HFF-Myc (cell line): Measurements from ENCODE around the gene FRS3.
"Not testable (repeated sequence)": the region's sequence is repeated elsewhere in the genome, so short reads cannot be mapped to it uniquely, and the experiment has no call there.

Experiments
- DNase-seq: peaks from one replicate; pipeline ENCODE4 v3.0.0-alpha.2; 2011; ENCODE audit warnings: low read depth; ENCODE audit errors: extremely low read depth
- H3K4me3 ChIP-seq: replicated peaks from 2 replicates; pipeline ENCODE4 v1.5.1; 2011; ENCODE audit warnings: low read depth, mild to moderate bottlenecking, control low read depth, low read length
- CTCF ChIP-seq: IDR thresholded peaks from 2 replicates; pipeline ENCODE4 v1.5.1; 2012; ENCODE audit warnings: mild to moderate bottlenecking, low read depth, low read length, control low read depth; ENCODE audit errors: missing control alignments

Gene FRS3

GRCh38 chr6:41769376-41769775 is 10.3 kb downstream of the FRS3 start:
- TF ChIP-seq CTCF: no peak
- H3K4me3 ChIP-seq: no peak overlapping the region
- DNase-seq: no peak

DNA sequence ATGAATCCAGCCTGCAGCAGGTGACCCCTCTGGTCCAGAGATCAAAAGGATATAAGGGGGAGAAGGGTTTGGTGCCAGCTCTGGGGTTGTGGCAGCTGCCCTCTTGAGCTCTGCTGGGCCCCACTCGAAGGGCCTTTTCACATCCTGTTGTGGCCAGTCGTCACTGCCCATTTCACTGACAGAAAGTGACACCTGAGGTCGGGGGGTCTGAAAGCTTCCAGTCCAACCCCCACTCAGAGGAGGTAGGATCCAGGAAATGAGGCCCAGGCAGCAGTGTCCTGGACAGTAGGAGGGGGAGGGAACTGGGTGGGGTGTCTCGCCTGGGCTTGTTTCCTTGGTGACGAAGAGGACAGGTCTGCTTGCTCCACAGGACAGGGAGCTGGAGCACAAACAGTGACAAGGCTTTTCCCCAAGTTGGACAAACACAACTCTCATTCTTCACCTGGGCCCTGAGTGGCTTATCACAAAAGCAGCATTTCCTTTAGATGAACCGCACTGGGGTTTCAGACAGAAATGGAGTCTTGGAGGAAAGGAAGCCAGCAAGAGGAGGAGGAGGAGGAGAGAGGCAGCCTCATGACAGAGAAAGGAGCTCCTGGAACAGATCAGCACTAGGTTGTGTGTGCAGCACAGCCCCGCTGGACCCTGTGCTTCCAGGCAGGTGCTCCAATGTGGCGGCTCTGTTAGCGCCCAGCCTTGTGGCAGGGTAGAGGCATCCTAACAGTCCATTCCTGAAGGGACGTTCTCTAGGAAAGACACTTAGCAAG is 11.0 kb downstream of the FRS3 start:
- DNase-seq: no peak
- H3K4me3 ChIP-seq: no peak overlapping the region
- TF ChIP-seq CTCF: no peak

- no peak for TF ChIP-seq CTCF
- no peak overlapping the region for H3K4me3 ChIP-seq
- peak; percentile 69 for DNase-seq
Observed at GRCh38 chr6:41767112-41767833, 12.4 kb downstream of the FRS3 start.

DNA sequence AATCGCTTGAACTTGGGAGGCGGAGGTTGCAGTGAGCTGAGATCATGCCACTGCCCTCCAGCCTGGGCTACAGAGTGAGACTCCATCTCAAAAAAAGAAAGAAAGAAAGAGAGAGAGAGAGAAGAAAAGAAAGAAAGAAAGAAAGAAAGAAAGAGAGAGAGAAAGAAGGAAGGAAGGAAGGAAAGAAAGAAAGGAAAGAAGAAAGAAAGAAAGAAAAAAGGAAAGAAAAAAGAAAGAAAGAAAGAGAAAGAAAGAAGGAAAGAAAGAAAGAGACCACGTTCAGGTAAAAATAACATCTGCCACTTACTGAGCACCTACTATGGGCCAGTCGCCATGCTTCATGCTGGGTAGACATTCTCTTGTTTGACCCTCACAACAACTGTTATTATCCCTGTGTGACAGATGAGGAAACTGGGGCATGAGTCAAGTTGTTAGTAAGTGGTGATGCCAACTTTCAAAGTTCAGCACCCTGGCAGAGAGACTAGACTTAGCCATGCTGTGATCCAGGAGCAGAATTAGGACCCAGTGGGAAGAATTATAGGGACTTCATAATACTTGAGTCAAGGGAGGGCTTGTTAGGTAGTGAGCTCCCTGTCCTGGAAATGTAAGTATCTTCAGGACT is 13.5 kb downstream of the FRS3 start:
- H3K4me3 ChIP-seq, DNase-seq: not testable (repeated sequence)

- no peak for DNase-seq
- no peak overlapping the region for H3K4me3 ChIP-seq
- no peak for TF ChIP-seq CTCF
Observed at GRCh38 chr6:41763470-41763869, 16.2 kb downstream of the FRS3 start.

DNA sequence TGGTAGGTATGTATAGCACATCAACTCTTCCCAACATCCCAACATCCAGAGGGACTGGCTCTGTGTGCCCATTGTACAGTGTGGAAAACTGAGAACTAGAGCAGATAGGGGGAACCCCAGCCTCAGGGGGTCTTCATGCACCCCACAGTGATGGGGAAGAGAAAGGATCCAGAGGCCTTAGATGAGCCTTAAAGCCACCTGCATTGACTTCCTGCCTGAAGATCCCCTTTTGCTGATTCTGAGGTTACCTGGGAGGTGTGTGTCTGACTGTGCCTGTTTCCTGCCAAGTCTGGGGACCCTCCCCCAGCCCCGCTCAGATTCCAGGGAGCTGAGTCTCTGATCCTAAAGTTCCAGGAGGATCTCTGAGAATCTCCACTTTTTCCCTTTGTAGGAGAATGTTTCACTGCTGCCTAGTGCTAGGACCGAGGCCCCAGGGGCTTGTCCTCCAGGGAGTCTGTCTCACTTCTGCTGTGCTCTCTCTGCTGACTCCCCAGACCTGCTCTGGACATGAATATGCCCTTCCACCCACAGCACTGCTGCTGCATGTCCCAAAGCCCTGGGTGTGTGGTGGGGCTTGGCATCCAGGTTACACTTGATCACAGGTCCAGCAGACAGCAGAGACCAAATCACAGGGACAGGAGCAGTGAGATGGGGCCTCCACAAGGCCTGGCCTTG is 19.7 kb downstream of the FRS3 start:
- DNase-seq: no peak
- no peak for TF ChIP-seq CTCF
- no peak overlapping the region for H3K4me3 ChIP-seq
